ENCODE measurements around the gene ZNF132.

GRCh38 chr19:58409010-58409790 lies 30.8 kb downstream of the ZNF132 start:
- TF ChIP-seq EZH2phosphoT487 (IDR thresholded peaks at IDR 0.05) (no peak), CTCF (IDR thresholded peaks at IDR 0.05) (no peak)

All from neural progenitor cell (in vitro differentiated cells).